Esophagus squamous epithelium (tissue), 4 donors: ENCODE data around the gene ZFYVE28.

Experiments
- CTCF ChIP-seq, 6 experiments: fragments of 450-650 bp in 4 of 6; fragments of 200-600 bp in 2 of 6; sonication (generic) in 2 of 6; IDR thresholded peaks; one replicate each; pipeline ENCODE4 v1.5.1; 2016 to 2019; ENCODE audit warnings: antibody characterized with exemption in 6 of 6, mild to moderate bottlenecking in 4 of 6, moderate library complexity in 4 of 6
- POLR2A ChIP-seq, 4 donors: fragments of 450-650 bp; IDR thresholded peaks; one replicate each; pipeline ENCODE4 v1.6.1; 2017; ENCODE audit warnings: antibody characterized with exemption in 4 of 4, mild to moderate bottlenecking in 4 of 4, moderate library complexity in 3 of 4

GRCh38 chr4:2305766-2306501, 112.5 kb downstream of the ZFYVE28 start:
- no peak for TF ChIP-seq CTCF (IDR thresholded peaks at IDR 0.05)
- TF ChIP-seq POLR2A (IDR thresholded peaks at IDR 0.05), result no peak
